ENCODE measurements around the gene EPS15. TPM values are rescaled to one million over a fixed set of nuclear protein-coding genes. Genes with fewer than 3 reads are reported as not detected.
A peak's percentile ranks its signal among the peaks of the same experiment; 100 is the strongest.

The EPS15 gene
- total RNA-seq (10 to 100 TPM; 42.6 to 71.9 (median 54.1) TPM), polyA plus RNA-seq (10 to 100 TPM in 2 of 3 donors, 1 to 10 TPM in 1; 9.8 to 46.1 (median 21.7) TPM)
- long read RNA-seq, donor 1, full-length matches to known transcripts, result 4 of 13 reads
- long read RNA-seq, donor 1, partial matches to known transcripts, result 3 of 13 reads
- long read RNA-seq, donor 1, other reads (novel, unspliced or antisense), result 6 of 13 reads
- long read RNA-seq, donor 2, full-length matches to known transcripts, result 9 of 57 reads
- long read RNA-seq, donor 2, partial matches to known transcripts, result 21 of 57 reads
- long read RNA-seq, donor 2, other reads (novel, unspliced or antisense), result 27 of 57 reads

GRCh38 chr1:51519048-51519864, at the start of gene EPS15:
Gene EPS15, minus strand, starts transcription at chr1:51519266. Its CDS starts 35 bp downstream, at chr1:51519231.
- peak within 1 kb of the TSS; percentile 96 for H3K27ac ChIP-seq
- DNase-seq (peak; percentile 90 to 94), ATAC-seq (peak; percentile 77 to 84 (median 80))
- peaks cover 36% of the 10 kb centered on the region for H3K4me1 ChIP-seq
- no peaks in the 10 kb centered on the region for H3K36me3 ChIP-seq (ENCODE audit: insufficient read depth in 1 of 2, low read depth in 1 of 2)
- WGBS, 3 donors, result 1 to 3% (median 3%) methylated on average over 23 to 56 of the region's 56 CpGs
- no peaks in the 10 kb centered on the region for H3K27me3 ChIP-seq (ENCODE audit: insufficient read depth in 3 of 3, low read length in 2 of 3)
- no peaks in the 10 kb centered on the region for H3K9me3 ChIP-seq
- intact Hi-C loops (cut with DNase I), result loop anchor here (5.0 kb wide), 2 partner anchors 93 to 98 kb away; partner anchors contain the start of gene OSBPL9 (in 1 of the 2)
- H3K4me3 ChIP-seq, result peak within 1 kb of the TSS; percentile 83
- no peak for TF ChIP-seq CTCF (IDR thresholded peaks at IDR 0.05)

GRCh38 chr1:51568231-51568935, 49.3 kb upstream of the EPS15 start:
- no peak for TF ChIP-seq CTCF (IDR thresholded peaks at IDR 0.05)
- no peak for DNase-seq
- intact Hi-C loops (cut with DNase I), result loop anchor here in 1 of 2 donors (5.0 kb wide), 1 partner anchor 34 kb away; no protein-coding TSS in a partner anchor
- H3K27ac ChIP-seq, result peak overlapping the region; percentile 58
- H3K36me3 ChIP-seq (ENCODE audit: insufficient read depth in 1 of 2, low read depth in 1 of 2), result no peaks in the 10 kb centered on the region
- H3K9me3 ChIP-seq, result no peaks in the 10 kb centered on the region
- no peaks in the 10 kb centered on the region for H3K27me3 ChIP-seq (ENCODE audit: insufficient read depth in 3 of 3, low read length in 2 of 3)
- WGBS, 3 donors, result 75 to 91% (median 82%) methylated on average over 7 of the region's 7 CpGs
- H3K4me3 ChIP-seq, result no peak overlapping the region
- H3K4me1 ChIP-seq, result peaks cover 60% of the 10 kb centered on the region
- ATAC-seq, result no peak

- ATAC-seq (no peak), DNase-seq (no peak)
- H3K4me3 ChIP-seq, result no peak overlapping the region
- intact Hi-C loops (cut with DNase I), result loop anchor here in 1 of 2 donors (5.0 kb wide), 1 partner anchor 35 kb away; no protein-coding TSS in a partner anchor
- no peak for TF ChIP-seq CTCF (IDR thresholded peaks at IDR 0.05)
- H3K4me1 ChIP-seq, result peaks cover 63% of the 10 kb centered on the region
- H3K27ac ChIP-seq, result no peak overlapping the region
- no peaks in the 10 kb centered on the region for H3K9me3 ChIP-seq
- no peaks in the 10 kb centered on the region for H3K36me3 ChIP-seq (ENCODE audit: insufficient read depth in 1 of 2, low read depth in 1 of 2)
- no peaks in the 10 kb centered on the region for H3K27me3 ChIP-seq (ENCODE audit: insufficient read depth in 3 of 3, low read length in 2 of 3)
Observed at GRCh38 chr1:51567653-51568052, 48.6 kb upstream of the EPS15 start.

GRCh38 chr1:51566260-51566659, 47.2 kb upstream of the EPS15 start:
- TF ChIP-seq CTCF (IDR thresholded peaks at IDR 0.05), result no peak
- peaks cover 65% of the 10 kb centered on the region for H3K4me1 ChIP-seq
- ATAC-seq (no peak), DNase-seq (no peak)
- no peaks in the 10 kb centered on the region for H3K9me3 ChIP-seq
- WGBS, 3 donors, result 80 to 88% (median 87%) methylated on average over 3 of the region's 3 CpGs
- intact Hi-C loops (cut with DNase I), result loop anchor here in 1 of 2 donors (5.0 kb wide), 1 partner anchor 36 kb away; no protein-coding TSS in a partner anchor
- H3K4me3 ChIP-seq, result no peak overlapping the region
- no peaks in the 10 kb centered on the region for H3K27me3 ChIP-seq (ENCODE audit: insufficient read depth in 3 of 3, low read length in 2 of 3)
- H3K27ac ChIP-seq, result no peak overlapping the region
- no peaks in the 10 kb centered on the region for H3K36me3 ChIP-seq (ENCODE audit: insufficient read depth in 1 of 2, low read depth in 1 of 2)

Measured in psoas muscle (tissue), 8 donors.